AG08396 (cell line): ENCODE results near the gene PRKD1.
A peak's percentile ranks its signal among the peaks of the same experiment; 100 is the strongest.

Experiments used
- DNase-seq: peaks from one replicate; pipeline ENCODE4 v3.0.0; 2012; ENCODE audit warnings: low spot score, mixed read lengths

Gene PRKD1

GRCh38 chr14:29927376-29928116 lies at the start of gene PRKD1:
TSS of gene PRKD1 (minus strand) at chr14:29927847.
- peak; percentile 89 for DNase-seq

DNA sequence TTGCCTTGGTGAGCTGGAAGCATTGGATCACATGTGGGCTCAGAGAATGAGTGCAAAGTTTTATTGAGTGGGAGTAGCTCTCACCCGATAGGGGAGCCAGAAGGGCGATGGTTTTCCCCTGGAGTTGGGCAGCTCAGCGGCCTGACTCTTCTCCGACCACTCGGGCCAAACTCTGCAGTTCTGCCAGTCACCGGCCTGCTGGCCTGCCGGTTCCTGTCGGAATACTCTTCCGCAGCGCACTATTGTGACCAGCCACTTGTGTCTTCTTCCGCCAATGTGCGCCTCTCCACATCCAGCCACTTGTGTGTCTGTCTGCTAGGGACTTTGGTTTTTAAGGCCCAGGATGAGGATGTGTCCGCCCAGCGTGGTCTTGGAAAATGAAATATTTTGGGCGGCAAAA lies 43.5 kb upstream of the PRKD1 start:
- DNase-seq: no peak

DNA sequence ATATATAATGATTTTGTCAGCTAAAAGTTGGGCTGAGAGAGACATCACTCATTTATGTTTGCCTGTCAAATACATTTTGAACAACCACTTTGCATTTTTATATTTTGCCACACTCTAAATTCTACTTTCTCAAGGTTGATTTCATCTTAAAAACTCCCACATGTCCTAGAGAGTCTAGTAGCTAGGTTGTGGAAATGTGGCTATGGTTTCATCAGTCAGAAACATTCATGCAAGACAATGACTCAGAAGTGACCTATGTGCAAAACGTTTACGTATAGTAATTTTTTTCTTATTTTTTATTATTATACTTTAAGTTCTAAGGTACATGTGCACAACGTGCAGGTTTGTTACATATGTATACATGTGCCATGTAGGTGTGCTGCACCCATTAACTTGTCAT lies 27.4 kb upstream of the PRKD1 start:
- no peak for DNase-seq

DNA sequence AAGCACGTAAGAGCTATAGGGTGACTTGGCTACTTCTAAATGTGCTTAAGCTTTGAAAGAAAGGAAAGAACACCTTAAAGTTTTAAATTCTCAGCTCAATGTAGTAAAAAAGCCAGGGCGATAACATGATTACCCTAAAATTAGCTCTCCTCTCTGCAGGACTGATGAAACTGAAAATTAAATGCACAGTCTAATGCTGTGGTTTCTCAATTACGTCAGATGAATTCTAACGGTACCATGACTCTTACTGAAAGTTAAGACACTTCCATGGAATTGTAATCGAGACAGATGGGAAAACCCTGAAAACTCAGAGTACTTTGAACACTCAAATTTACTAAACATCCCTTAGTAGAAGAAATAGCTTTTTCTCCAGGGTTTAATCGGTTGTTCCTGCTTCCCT lies 25.9 kb upstream of the PRKD1 start:
- no peak for DNase-seq

DNA sequence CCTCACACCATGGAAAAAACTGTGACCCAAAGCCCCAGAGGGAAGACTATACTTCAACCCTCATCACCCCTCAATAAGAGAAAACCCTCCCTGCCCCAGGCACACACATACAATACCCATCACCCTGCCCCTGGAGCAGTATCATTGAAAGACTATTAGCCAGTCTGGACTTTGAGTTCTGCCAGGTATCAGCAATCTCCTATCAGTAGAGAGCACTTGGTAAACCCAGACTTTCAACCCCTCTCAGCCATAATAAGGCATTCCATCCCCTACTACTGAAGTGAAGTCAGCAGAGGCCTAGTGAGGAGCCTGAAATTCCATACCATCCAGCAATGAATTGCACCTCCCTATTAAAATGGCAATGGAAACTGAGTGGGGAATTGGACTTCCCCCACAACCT lies 16.4 kb upstream of the PRKD1 start:
- DNase-seq: no peak

- DNase-seq: no peak
These were observed 13.8 kb upstream of the PRKD1 start for GRCh38 chr14:29941401-29941800.

DNA sequence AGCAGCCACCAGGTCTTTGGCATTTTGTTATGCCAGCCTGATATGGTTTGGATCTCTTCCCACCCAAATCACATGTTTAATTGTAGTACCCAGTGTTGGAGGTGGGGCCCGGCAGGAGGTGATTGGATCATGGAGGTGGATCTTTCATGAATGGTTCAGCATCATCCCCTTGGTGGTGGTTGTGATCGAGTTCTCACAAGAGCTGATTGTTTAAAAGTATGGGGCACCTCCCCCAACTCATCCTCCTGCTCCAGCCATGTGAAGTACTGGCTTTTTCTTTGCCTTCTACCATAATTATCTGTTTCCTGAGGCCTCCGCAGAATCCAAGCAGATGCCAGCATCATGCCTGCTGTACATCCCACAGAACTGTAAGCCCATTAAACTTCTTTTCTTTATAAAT lies 12.8 kb upstream of the PRKD1 start:
- DNase-seq: no peak

DNA sequence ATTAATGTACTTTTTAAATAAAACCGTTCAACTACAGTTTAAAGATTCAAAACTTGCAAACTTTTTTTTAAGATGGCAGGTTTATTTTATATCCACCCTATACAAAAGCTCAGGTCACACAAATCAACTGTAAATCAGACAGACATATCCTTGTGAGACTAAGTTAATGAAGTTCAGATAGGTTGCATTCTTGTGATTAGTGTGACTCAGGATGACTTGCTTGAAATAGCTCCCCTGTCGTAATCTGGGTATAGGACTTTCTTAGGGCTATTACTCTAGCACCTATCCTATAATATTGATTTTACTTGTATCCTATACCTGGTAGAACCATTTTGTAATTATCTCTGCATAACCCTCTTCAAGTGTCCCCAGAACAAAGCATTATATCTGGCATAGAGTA lies 9.5 kb upstream of the PRKD1 start:
- DNase-seq: peak; percentile 22

GRCh38 chr14:29930283-29930682 lies 2.6 kb upstream of the PRKD1 start:
- peak; percentile 45 for DNase-seq

DNA sequence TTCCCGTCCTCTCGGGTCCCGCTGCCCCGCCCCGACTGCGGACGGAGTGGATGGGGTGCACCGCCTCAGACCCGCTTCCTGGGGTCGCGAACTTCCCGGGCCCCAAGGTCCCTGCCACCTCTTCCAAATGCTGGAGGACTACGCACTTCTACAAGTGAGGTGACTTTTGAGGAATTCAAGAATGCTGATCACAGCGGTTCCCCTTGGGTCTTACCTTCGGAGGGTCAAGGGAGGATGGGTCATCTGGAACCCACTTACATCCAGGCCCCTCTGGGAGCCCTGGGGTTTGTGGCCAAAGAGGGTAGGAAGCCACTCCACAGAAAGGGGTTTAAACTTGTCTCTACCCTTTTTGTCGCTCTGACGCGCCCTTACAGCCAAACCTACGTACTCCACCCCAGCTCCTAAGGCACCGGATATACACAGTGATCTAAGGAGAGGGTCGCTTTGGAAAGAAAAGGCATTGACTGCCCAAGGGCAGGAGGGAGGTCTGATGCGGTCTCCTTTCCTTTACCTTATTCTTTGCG lies 532 bp upstream of the PRKD1 start:
- no peak for DNase-seq

GRCh38 chr14:29926701-29927375 lies 809 bp downstream of the PRKD1 start:
- DNase-seq: peak; percentile 83

DNA sequence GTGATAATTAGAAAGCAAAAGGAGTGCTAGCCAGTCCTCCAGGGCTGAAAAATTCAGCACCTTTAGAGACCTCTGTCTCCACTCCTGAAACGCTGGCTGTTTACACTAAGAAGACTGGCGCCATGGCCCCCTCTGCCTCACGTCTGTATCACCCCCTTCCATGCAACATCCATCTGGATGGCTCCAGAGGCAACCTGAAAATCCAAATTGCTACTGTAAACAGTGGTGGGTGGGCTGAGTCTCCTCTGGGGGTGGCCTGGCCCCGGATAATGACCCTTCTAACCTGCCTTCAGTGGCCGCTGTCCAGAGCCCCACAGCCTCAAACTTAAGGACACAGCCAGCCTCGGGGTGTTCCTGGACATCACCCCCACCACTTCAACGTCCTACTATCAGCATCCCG lies 1.4 kb downstream of the PRKD1 start:
- DNase-seq: no peak

- DNase-seq: peak; percentile 38
These were observed 1.9 kb downstream of the PRKD1 start for GRCh38 chr14:29925736-29926135.

- peak; percentile 67 for DNase-seq
These were observed 2.4 kb downstream of the PRKD1 start for GRCh38 chr14:29925101-29925722.

DNA sequence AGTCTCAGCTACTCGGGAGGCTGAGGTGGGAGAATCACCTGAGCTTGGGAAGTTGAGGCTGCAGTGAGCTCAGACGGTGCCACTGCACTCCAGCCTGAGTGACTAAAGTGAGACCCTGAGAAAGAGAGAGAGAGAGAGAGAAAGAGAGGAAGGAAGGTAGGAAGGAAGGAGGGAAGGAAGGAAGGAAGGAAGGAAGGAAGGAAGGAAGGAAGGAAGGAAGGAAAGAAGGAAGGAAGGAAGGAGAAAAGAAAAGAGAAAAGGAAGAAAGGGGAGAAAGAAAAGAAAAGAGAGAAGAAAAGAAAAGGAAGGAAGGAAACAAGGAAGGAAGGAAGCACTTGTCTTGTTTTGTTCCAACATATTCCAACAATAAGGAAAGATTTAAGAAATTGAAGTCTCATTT lies 7.8 kb downstream of the PRKD1 start:
- no peak for DNase-seq

DNA sequence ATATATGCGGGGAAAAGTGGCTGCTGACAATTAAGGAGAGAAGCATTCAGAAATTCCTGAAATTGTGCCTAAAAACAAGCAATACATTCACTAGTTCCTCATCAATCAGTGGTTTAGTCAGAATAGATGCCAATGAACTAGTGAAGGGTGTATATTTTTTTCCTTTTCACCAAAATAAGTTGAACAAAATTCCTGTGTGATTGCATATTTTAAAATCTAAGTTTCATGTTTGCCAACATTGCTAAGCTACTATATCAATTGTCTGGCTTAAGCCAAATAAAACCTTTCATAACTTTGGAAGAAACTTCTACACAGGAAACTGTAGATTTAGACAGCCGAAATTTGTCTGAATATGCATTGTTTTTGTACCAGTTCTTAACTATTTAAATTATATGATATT lies 8.7 kb downstream of the PRKD1 start:
- DNase-seq: no peak

GRCh38 chr14:29913566-29913965 lies 14.1 kb downstream of the PRKD1 start:
- no peak for DNase-seq

DNA sequence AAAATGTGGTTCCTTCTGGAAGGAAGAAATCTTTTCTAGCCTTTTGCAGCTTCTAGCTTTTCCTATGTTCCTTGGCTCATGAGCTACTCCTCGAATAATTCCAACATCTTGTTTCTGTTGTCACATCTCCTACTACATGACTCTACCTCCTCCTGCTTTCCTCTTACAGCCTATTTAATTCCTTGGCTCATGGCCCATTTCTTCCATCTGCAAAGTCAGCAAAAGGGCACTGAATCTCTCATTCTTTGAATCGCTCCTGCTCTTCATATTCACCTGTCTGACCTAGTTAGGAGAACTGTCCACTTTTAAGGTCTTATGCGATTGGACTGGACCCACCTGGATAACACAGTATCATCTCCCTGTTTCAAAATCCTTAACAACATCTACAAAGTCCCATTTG lies 15.8 kb downstream of the PRKD1 start:
- DNase-seq: no peak

GRCh38 chr14:29908652-29909577 lies 18.7 kb downstream of the PRKD1 start:
- DNase-seq: no peak

- DNase-seq: peak; percentile 18
These were observed 21.3 kb downstream of the PRKD1 start for GRCh38 chr14:29906256-29906870.

- no peak for DNase-seq
These were observed 22.1 kb downstream of the PRKD1 start for GRCh38 chr14:29905543-29905942.
